Stimulated activated naive CD4-positive, alpha-beta T cell treated with Interleukin-2 at 50 U/mL for 16 hours (primary cell): ENCODE results near the gene SH3BP4.
"Not testable (repeated sequence)": the region's sequence is repeated elsewhere in the genome, so short reads cannot be mapped to it uniquely, and the experiment has no call there.

Experiments
- DNase-seq: peaks from one replicate; lab custom pipeline; 2025; lab: John Stamatoyannopoulos, UW

The SH3BP4 gene

GRCh38 chr2:235017441-235017840 lies 65.6 kb downstream of the SH3BP4 start:
- DNase-seq = no peak

- DNase-seq = no peak
These were observed 67.0 kb downstream of the SH3BP4 start for GRCh38 chr2:235018838-235019237.

GRCh38 chr2:235020141-235020540 lies 68.3 kb downstream of the SH3BP4 start:
- DNase-seq = not testable (repeated sequence)

GRCh38 chr2:235021752-235022151 lies 69.9 kb downstream of the SH3BP4 start:
- DNase-seq = no peak

GRCh38 chr2:235024191-235024860 lies 72.5 kb downstream of the SH3BP4 start:
- no peak for DNase-seq

- DNase-seq = no peak
These were observed 73.3 kb downstream of the SH3BP4 start for GRCh38 chr2:235024931-235025773.

- DNase-seq = no peak
These were observed 74.2 kb downstream of the SH3BP4 start for GRCh38 chr2:235025800-235026536.

GRCh38 chr2:235026649-235027557 lies 75.1 kb downstream of the SH3BP4 start:
- DNase-seq = no peak

GRCh38 chr2:235027558-235028214 lies 75.9 kb downstream of the SH3BP4 start:
- DNase-seq = no peak

- no peak for DNase-seq
These were observed 76.8 kb downstream of the SH3BP4 start for GRCh38 chr2:235028646-235029045.

GRCh38 chr2:235029054-235029453 lies 77.2 kb downstream of the SH3BP4 start:
- DNase-seq = no peak

GRCh38 chr2:235030126-235030525 lies 78.3 kb downstream of the SH3BP4 start:
- DNase-seq = no peak

- no peak for DNase-seq
These were observed 79.1 kb downstream of the SH3BP4 start for GRCh38 chr2:235030936-235031335.

GRCh38 chr2:235031686-235032373 lies 80.0 kb downstream of the SH3BP4 start:
- no peak for DNase-seq

GRCh38 chr2:235032466-235032865 lies 80.6 kb downstream of the SH3BP4 start:
- DNase-seq = no peak

- DNase-seq = no peak
These were observed 81.1 kb downstream of the SH3BP4 start for GRCh38 chr2:235032949-235033348.

GRCh38 chr2:235034265-235035118 lies 82.7 kb downstream of the SH3BP4 start:
- no peak for DNase-seq

GRCh38 chr2:235037604-235038166 lies 85.9 kb downstream of the SH3BP4 start:
- DNase-seq = no peak

- no peak for DNase-seq
These were observed 89.6 kb downstream of the SH3BP4 start for GRCh38 chr2:235041221-235041917.
